Motor neuron (in vitro differentiated cells): Measurements from ENCODE around the gene PTGR3. TPM values are rescaled to one million over a fixed set of nuclear protein-coding genes. Genes with fewer than 3 reads are reported as not detected.

Experiments used
- ATAC-seq, 8 experiments: fragments of 200-7000 bp; cut with Tn5 transposase; replicated peaks in 6 of 8; 2 replicates each; pipeline ENCODE4 v1.8.0; 2021; ENCODE audit warnings: mild to moderate bottlenecking in 8 of 8, moderate library complexity in 8 of 8
- H3K27ac ChIP-seq, 2 donors: fragments of 250-450 bp; sonication (Bioruptor Pico); 2 replicates each; pipeline ENCODE4 v1.9.0; 2021; ENCODE audit warnings: antibody characterized with exemption in 2 of 2, mild to moderate bottlenecking in 2 of 2, moderate library complexity in 1 of 2
- H3K4me1 ChIP-seq, 2 donors: fragments of 250-450 bp; sonication (Bioruptor Pico); replicated peaks in 1 of 2; 2 replicates each; pipeline ENCODE4 v1.6.1; 2021; ENCODE audit warnings: antibody characterized with exemption in 2 of 2, mild to moderate bottlenecking in 2 of 2, moderate library complexity in 1 of 2
- H3K4me3 ChIP-seq, 5 donors: fragments of 250-450 bp; sonication (Bioruptor Pico); 2 replicates each; pipeline ENCODE4 v1.9.0; 2021; ENCODE audit warnings: antibody characterized with exemption in 5 of 5, mild to moderate bottlenecking in 5 of 5, moderate library complexity in 4 of 5
- WGBS, 10 experiments: fragments of 450-650 bp; shearing (Covaris generic); methylation state at CpG; one replicate each; pipeline ENCODE4 v1.0.0; 2022; 5-methylcytosine and 5-hydroxymethylcytosine counted together
- in situ Hi-C, 9 experiments: fragments of 400-800 bp; cut with MboI; loops; one replicate each; pipeline ENCODE4 v1.15.0; 2021; ENCODE audit warnings: low sequenced_read_pairs in 9 of 9, low pct_unique_long_range_greater_than_20kb in 2 of 9; ENCODE audit not compliant: unreplicated experiment in 9 of 9
- total RNA-seq, 8 experiments: library from RNA; unstranded; fragments of 300-600 nt; gene quantifications; 2 replicates each; pipeline versions ENCODE4 v1.2.3 to v1.2.4, GENCODE V29; 2022

Gene PTGR3
- total RNA-seq, 8 experiments from 2014 or later: 9.0 to 41.9 (median 25.4) TPM

GRCh38 chr18:75211002-75211621 is 2.2 kb upstream of the PTGR3 start:
- no peak for ATAC-seq
- H3K27ac ChIP-seq: peak overlapping the region; percentile 89 to 96
- H3K4me1 ChIP-seq: peaks cover 0 to 19% of the 10 kb centered on the region in 2 donors
- H3K4me3 ChIP-seq: peak overlapping the region; percentile 75 to 96 (median 78)
- WGBS, 10 experiments: 0 to 2% (median 0%) methylated on average over 1 to 19 of the region's 64 CpGs; no CpG with 5 or more reads in 5 of the 10 experiments
- in situ Hi-C loops: loop anchor here in 6 of 9 experiments (25.0 kb wide), 4 partner anchors 251 to 1051 kb away; no protein-coding TSS in a partner anchor

GRCh38 chr18:75210274-75211001 is 1.5 kb upstream of the PTGR3 start, which contains the start of gene TSHZ1:
TSHZ1 (plus strand) TSS chr18:75210797; CDS start chr18:75211877, 1,080 bp downstream.
- Histone ChIP-seq H3K4me1 (peaks cover 0 to 18% of the 10 kb centered on the region in 2 donors), H3K4me3 (peak within 1 kb of the TSS; percentile 75 to 96 (median 78)), H3K27ac (peak within 1 kb of the TSS; percentile 94 to 96)
- WGBS, 10 experiments: 0 to 8% (median 1%) methylated on average over 2 to 12 of the region's 15 CpGs
- peak; percentile 5 to 30 (median 16) for ATAC-seq
- in situ Hi-C loops: loop anchor here in 6 of 9 experiments (25.0 kb wide), 4 partner anchors 252 to 1052 kb away; no protein-coding TSS in a partner anchor

DNA sequence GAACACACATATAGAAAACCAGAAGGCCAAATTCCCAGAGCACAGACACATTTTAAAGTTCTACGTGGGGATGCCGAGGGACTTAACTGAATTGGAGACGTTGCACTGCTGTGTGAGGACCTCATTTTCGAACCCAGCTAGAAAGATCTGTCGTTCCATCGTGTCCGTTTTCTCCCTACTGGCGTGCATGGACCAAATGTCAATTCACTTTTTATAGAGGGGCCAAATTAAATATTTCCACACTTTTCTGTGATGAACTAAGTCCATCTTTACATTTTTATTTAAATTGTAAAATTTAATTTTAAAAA is 966 bp upstream of the PTGR3 start:
- Histone ChIP-seq H3K4me1 (peaks cover 0 to 12% of the 10 kb centered on the region in 2 donors), H3K27ac (peak overlapping the region; percentile 94 to 96), H3K4me3 (peak overlapping the region; percentile 75 to 96 (median 78))
- no peak for ATAC-seq
- 0 to 6% (median 0%) methylated on average over 2 to 8 of the region's 8 CpGs; no CpG with 5 or more reads in 1 of the 10 experiments for WGBS, 10 experiments
- in situ Hi-C loops: loop anchor here in 6 of 9 experiments (10.0 to 25.0 kb wide), 5 partner anchors 252 to 1052 kb away; no protein-coding TSS in a partner anchor

- 0% methylated on average over 9 of the region's 34 CpGs; no CpG with 5 or more reads in 9 of the 10 experiments for WGBS, 10 experiments
- in situ Hi-C loops: loop anchor here in 6 of 9 experiments (10.0 to 25.0 kb wide), 5 partner anchors 254 to 1054 kb away; no protein-coding TSS in a partner anchor
- Histone ChIP-seq H3K4me1 (peaks cover 0 to 6% of the 10 kb centered on the region in 2 donors), H3K4me3 (peak overlapping the region; percentile 75 to 96 (median 78)), H3K27ac (peak overlapping the region; percentile 94 to 96)
- no peak for ATAC-seq
These were observed 157 bp downstream of the PTGR3 start for GRCh38 chr18:75208836-75209128.

GRCh38 chr18:75208155-75208835 is 644 bp downstream of the PTGR3 start:
- H3K27ac ChIP-seq: peak overlapping the region; percentile 94 to 96

GRCh38 chr18:75207310-75208154 is 1.4 kb downstream of the PTGR3 start:
- in situ Hi-C loops: loop anchor here in 6 of 9 experiments (10.0 to 25.0 kb wide), 5 partner anchors 255 to 1055 kb away; no protein-coding TSS in a partner anchor
- WGBS, 10 experiments: 0 to 20% (median 0%) methylated on average over 1 to 15 of the region's 26 CpGs
- peaks cover 0 to 10% of the 10 kb centered on the region in 2 donors for H3K4me1 ChIP-seq
- ATAC-seq: no peak
- H3K4me3 ChIP-seq: peak overlapping the region; percentile 75 to 96 (median 78)
- peak overlapping the region; percentile 94 to 96 for H3K27ac ChIP-seq

More at GRCh38 chr18:75208155-75208835, 644 bp downstream of the PTGR3 start:
- Histone ChIP-seq H3K4me3 (peak overlapping the region; percentile 75 to 96 (median 78)), H3K4me1 (peaks cover 1 to 2% of the 10 kb centered on the region in 2 donors)
- in situ Hi-C loops: loop anchor here in 6 of 9 experiments (10.0 to 25.0 kb wide), 5 partner anchors 254 to 1054 kb away; no protein-coding TSS in a partner anchor
- WGBS, 10 experiments: 0 to 4% (median 0%) methylated on average over 2 to 26 of the region's 65 CpGs; no CpG with 5 or more reads in 3 of the 10 experiments
- ATAC-seq: peak; percentile 5 to 18 (median 10)

DNA sequence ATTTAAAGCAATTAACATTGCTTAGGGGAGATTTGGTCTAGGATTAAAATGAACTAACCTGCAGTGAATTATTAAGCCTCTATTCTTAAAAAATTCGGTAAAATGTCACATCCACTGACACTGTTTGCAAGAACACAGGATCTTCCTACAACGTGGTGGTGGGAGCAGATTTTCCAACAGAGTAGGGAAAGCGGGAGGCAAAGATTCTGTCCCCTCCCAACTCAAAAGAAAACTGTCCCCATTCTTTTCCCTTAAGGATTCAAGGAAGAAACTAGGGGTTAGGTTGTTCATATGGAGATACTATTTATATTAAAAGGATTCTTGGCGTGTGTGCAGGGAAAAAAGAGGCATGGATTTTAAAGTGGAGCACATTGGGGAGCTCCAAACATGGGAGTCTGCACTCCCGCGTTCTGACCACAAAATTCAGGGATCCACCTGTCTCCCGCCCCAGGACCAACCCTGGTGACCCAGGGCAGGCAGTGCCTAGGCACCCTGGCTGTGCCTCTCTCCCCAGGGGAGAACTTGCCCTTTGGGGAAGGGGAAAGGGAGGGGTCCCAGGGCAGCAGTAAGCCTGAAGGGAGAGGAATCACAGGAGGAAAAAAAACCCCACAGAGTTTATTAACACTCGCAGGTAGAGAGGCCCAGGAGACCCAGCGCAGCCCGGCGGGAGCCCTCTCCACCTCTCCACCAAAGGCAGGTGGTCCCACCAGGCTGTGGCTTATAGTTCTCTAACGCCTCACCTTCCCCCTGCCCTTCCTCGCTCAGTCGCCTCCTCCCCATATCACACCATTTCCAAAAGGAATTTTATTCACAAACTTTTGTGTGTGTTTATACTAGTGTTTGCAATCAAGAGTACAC is 2.3 kb downstream of the PTGR3 start:
- 0 to 100% (median 1%) methylated on average over 1 to 13 of the region's 14 CpGs for WGBS, 10 experiments
- Histone ChIP-seq H3K4me3 (peak overlapping the region; percentile 75 to 96 (median 78)), H3K4me1 (peaks cover 6 to 18% of the 10 kb centered on the region in 2 donors), H3K27ac (peak overlapping the region; percentile 68 to 96)
- in situ Hi-C loops: loop anchor here in 6 of 9 experiments (10.0 to 25.0 kb wide), 5 partner anchors 256 to 1056 kb away; no protein-coding TSS in a partner anchor
- no peak for ATAC-seq

DNA sequence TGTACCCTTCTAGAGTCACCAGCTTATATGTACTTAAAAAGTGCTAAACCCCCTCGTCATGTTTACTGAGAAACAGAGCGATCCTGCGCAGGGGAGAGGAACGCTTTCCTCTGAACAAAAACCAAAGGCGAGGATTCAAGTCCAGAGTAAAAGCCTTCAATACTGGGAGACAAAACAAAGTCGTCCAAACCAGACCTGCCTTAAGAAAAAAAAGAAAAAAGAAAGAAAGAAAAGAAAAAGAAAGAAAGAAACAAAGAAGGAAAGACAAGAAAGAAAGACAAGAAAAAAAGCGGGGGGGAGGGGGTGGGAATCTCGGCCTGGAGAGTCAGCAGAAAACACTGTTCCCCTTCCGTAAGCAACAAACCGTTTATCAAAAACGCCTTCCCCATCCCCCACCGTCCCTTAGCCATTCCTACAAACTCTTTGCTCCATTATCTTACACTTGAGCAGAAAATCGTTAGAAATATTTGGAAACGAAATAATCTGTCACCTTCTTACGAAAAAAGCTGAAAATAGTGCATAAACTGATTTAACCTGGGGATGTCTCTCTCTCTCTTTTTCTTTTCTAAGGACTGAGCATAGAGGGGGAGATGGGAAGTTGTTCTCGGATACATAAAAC is 3.3 kb downstream of the PTGR3 start:
- H3K27ac ChIP-seq: peak overlapping the region; percentile 93 to 96
- in situ Hi-C loops: loop anchor here in 6 of 9 experiments (10.0 to 25.0 kb wide), 5 partner anchors 257 to 1057 kb away; no protein-coding TSS in a partner anchor
- WGBS, 10 experiments: 0 to 89% (median 1%) methylated on average over 1 to 16 of the region's 16 CpGs
- ATAC-seq: no peak
- H3K4me3 ChIP-seq: peak overlapping the region; percentile 75 to 96 (median 78)
- peaks cover 14 to 29% of the 10 kb centered on the region in 2 donors for H3K4me1 ChIP-seq

DNA sequence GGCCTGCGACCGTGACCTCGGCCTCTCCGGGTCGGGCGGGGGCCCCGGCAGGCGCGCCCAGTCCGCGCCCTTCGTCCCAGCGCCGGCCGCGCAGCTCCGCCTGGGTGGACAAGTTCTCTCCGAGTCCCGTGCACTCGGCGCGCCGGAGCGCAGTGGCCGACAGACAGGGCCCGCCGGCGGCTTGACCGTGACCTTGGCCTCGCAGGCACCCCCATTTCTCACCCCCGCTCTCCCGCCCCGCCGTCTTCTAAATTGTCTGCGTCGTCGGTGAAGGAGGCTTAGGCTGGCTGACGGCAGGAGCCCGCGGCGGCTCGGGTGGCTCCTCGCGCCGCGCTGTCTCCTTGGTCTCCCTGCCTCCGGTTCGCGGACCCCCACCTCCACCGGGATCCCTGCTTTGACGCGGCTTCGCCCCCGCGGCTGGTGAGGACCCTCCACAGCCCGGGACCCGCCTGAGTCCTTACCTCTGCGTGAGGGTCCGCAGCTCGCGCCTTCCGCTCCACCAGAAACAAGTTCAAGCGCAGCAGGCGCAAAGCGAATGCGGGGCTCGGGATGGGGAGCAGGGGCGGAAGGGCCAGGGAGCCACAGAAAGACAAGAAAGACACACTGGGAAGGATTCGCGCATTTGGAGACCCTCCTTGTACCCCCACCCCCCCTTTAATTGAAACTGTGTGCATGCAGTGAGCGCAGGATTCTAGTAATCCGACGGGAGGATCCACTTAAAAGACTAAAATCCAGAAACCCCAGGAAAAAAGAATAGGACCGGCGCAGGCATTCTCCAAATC is 4.0 kb downstream of the PTGR3 start:
- Histone ChIP-seq H3K27ac (peak overlapping the region; percentile 93 to 96), H3K4me1 (peaks cover 21 to 36% of the 10 kb centered on the region in 2 donors), H3K4me3 (peak overlapping the region; percentile 75 to 96 (median 78))
- in situ Hi-C loops: loop anchor here in 6 of 9 experiments (10.0 to 25.0 kb wide), 5 partner anchors 257 to 1057 kb away; no protein-coding TSS in a partner anchor
- peak in 6 of 8 experiments; percentile 1 to 9 (median 2) for ATAC-seq
- WGBS, 10 experiments: 0 to 100% (median 17%) methylated on average over 1 to 19 of the region's 75 CpGs; no CpG with 5 or more reads in 2 of the 10 experiments

- peaks cover 27 to 42% of the 10 kb centered on the region in 2 donors for H3K4me1 ChIP-seq
- in situ Hi-C loops: loop anchor here in 6 of 9 experiments (10.0 to 25.0 kb wide), 5 partner anchors 258 to 1058 kb away; no protein-coding TSS in a partner anchor
- ATAC-seq: peak in 6 of 8 experiments; percentile 2 to 56 (median 49)
- H3K27ac ChIP-seq: peak overlapping the region; percentile 93 to 96
- peak overlapping the region; percentile 75 to 96 (median 78) for H3K4me3 ChIP-seq
- 10% methylated on average over 2 of the region's 35 CpGs; no CpG with 5 or more reads in 9 of the 10 experiments for WGBS, 10 experiments
These were observed 4.6 kb downstream of the PTGR3 start for GRCh38 chr18:75204269-75204731.
